ENCODE results near the gene DPH6. TPM values are rescaled to one million over a fixed set of nuclear protein-coding genes. Genes with fewer than 3 reads are reported as not detected.

Gene DPH6
- total and polyA plus RNA-seq, 2 experiments from 2014 or later, result 14.2 to 28.6 TPM

GRCh38 chr15:35580606-35581005 is 34.6 kb upstream of the DPH6 start:
- no peak overlapping the region for H3K4me3 ChIP-seq
- H3K4me1 ChIP-seq (ENCODE audit: insufficient read depth), result no peaks in the 10 kb centered on the region
- H2AFZ ChIP-seq, result no peak overlapping the region
- H3K9me2 ChIP-seq (ENCODE audit: insufficient read depth), result no peaks in the 10 kb centered on the region
- no peak overlapping the region for H3K27ac ChIP-seq
- no peak for DNase-seq
- in situ Hi-C loops (cut with MboI), result no loop called here
- H3K9ac ChIP-seq, result no peak overlapping the region
- H3F3A ChIP-seq (ENCODE audit: insufficient read depth), result no peaks in the 10 kb centered on the region
- H3K79me2 ChIP-seq (ENCODE audit: insufficient read depth), result no peaks in the 10 kb centered on the region
- H3K4me2 ChIP-seq (ENCODE audit: unreplicated experiment), result no peak overlapping the region
- H4K20me1 ChIP-seq (ENCODE audit: insufficient read depth), result no peaks in the 10 kb centered on the region
- H3K27me3 ChIP-seq (replicated peaks; ENCODE audit: insufficient read depth), result no peaks in the 10 kb centered on the region
- WGBS, 2 experiments (ENCODE audit: low coverage in 1 of 2, low lambda C conversion rate in 2 of 2, missing lambda C conversion rate in 2 of 2), result 77 to 81% methylated on average over 3 of the region's 3 CpGs
- no peaks in the 10 kb centered on the region for H3K36me3 ChIP-seq (ENCODE audit: low read depth)
- TF ChIP-seq EZH2 (IDR thresholded peaks at IDR 0.05; ENCODE audit: insufficient read depth, poor library complexity, severe bottlenecking) (no peak), EZH2phosphoT487 (IDR thresholded peaks at IDR 0.05; ENCODE audit: insufficient read depth, low read depth) (no peak)
- H3K9me3 ChIP-seq (ENCODE audit: low read depth), result no peaks in the 10 kb centered on the region

- Histone ChIP-seq H3K27ac (no peak overlapping the region), H2AFZ (no peak overlapping the region), H3K4me1 (ENCODE audit: insufficient read depth) (no peaks in the 10 kb centered on the region), H3K9me2 (ENCODE audit: insufficient read depth) (no peaks in the 10 kb centered on the region), H4K20me1 (ENCODE audit: insufficient read depth) (no peaks in the 10 kb centered on the region), H3K79me2 (ENCODE audit: insufficient read depth) (no peaks in the 10 kb centered on the region), H3K4me2 (ENCODE audit: unreplicated experiment) (no peak overlapping the region), H3K9ac (no peak overlapping the region), H3K36me3 (ENCODE audit: low read depth) (no peaks in the 10 kb centered on the region), H3K4me3 (no peak overlapping the region), H3K9me3 (ENCODE audit: low read depth) (no peaks in the 10 kb centered on the region), H3F3A (ENCODE audit: insufficient read depth) (no peaks in the 10 kb centered on the region), H3K27me3 (replicated peaks; ENCODE audit: insufficient read depth) (no peaks in the 10 kb centered on the region)
- no peak for TF ChIP-seq EZH2phosphoT487 (IDR thresholded peaks at IDR 0.05; ENCODE audit: insufficient read depth, low read depth)
- in situ Hi-C loops (cut with MboI), result no loop called here
- WGBS, 2 experiments (ENCODE audit: low coverage in 1 of 2, low lambda C conversion rate in 2 of 2, missing lambda C conversion rate in 2 of 2), result 94 to 100% methylated on average over 1 of the region's 1 CpG
- no peak for DNase-seq
Measured at GRCh38 chr15:35567392-35567791, 21.4 kb upstream of the DPH6 start.

- no peaks in the 10 kb centered on the region for H3K27me3 ChIP-seq (replicated peaks; ENCODE audit: insufficient read depth)
- no peak overlapping the region for H2AFZ ChIP-seq
- WGBS, 2 experiments (ENCODE audit: low coverage in 1 of 2, low lambda C conversion rate in 2 of 2, missing lambda C conversion rate in 2 of 2), result 90 to 98% methylated on average over 3 of the region's 3 CpGs
- no peak overlapping the region for H3K4me2 ChIP-seq (ENCODE audit: unreplicated experiment)
- no peak overlapping the region for H3K27ac ChIP-seq
- no peaks in the 10 kb centered on the region for H3K36me3 ChIP-seq (ENCODE audit: low read depth)
- H4K20me1 ChIP-seq (ENCODE audit: insufficient read depth), result no peaks in the 10 kb centered on the region
- H3K9ac ChIP-seq, result no peak overlapping the region
- H3K9me3 ChIP-seq (ENCODE audit: low read depth), result no peaks in the 10 kb centered on the region
- no peaks in the 10 kb centered on the region for H3K4me1 ChIP-seq (ENCODE audit: insufficient read depth)
- TF ChIP-seq EZH2 (IDR thresholded peaks at IDR 0.05; ENCODE audit: insufficient read depth, poor library complexity, severe bottlenecking) (no peak), EZH2phosphoT487 (IDR thresholded peaks at IDR 0.05; ENCODE audit: insufficient read depth, low read depth) (no peak)
- H3K79me2 ChIP-seq (ENCODE audit: insufficient read depth), result no peaks in the 10 kb centered on the region
- no peak for DNase-seq
- H3K4me3 ChIP-seq, result no peak overlapping the region
- in situ Hi-C loops (cut with MboI), result no loop called here
- H3F3A ChIP-seq (ENCODE audit: insufficient read depth), result no peaks in the 10 kb centered on the region
- H3K9me2 ChIP-seq (ENCODE audit: insufficient read depth), result no peaks in the 10 kb centered on the region
Measured at GRCh38 chr15:35566991-35567390, 21.0 kb upstream of the DPH6 start.

- H3K9me3 ChIP-seq (ENCODE audit: low read depth), result no peaks in the 10 kb centered on the region
- in situ Hi-C loops (cut with MboI), result no loop called here
- WGBS, 2 experiments (ENCODE audit: low coverage in 1 of 2, low lambda C conversion rate in 2 of 2, missing lambda C conversion rate in 2 of 2), result 55 to 57% methylated on average over 3 of the region's 3 CpGs
- H3K27ac ChIP-seq, result no peak overlapping the region
- H3K4me3 ChIP-seq, result no peak overlapping the region
- no peaks in the 10 kb centered on the region for H3K27me3 ChIP-seq (replicated peaks; ENCODE audit: insufficient read depth)
- H3F3A ChIP-seq (ENCODE audit: insufficient read depth), result no peaks in the 10 kb centered on the region
- H4K20me1 ChIP-seq (ENCODE audit: insufficient read depth), result no peaks in the 10 kb centered on the region
- H3K4me2 ChIP-seq (ENCODE audit: unreplicated experiment), result no peak overlapping the region
- H3K4me1 ChIP-seq (ENCODE audit: insufficient read depth), result no peaks in the 10 kb centered on the region
- no peaks in the 10 kb centered on the region for H3K9me2 ChIP-seq (ENCODE audit: insufficient read depth)
- H2AFZ ChIP-seq, result no peak overlapping the region
- no peaks in the 10 kb centered on the region for H3K36me3 ChIP-seq (ENCODE audit: low read depth)
- DNase-seq, result no peak
- H3K79me2 ChIP-seq (ENCODE audit: insufficient read depth), result no peaks in the 10 kb centered on the region
- TF ChIP-seq EZH2 (IDR thresholded peaks at IDR 0.05; ENCODE audit: insufficient read depth, poor library complexity, severe bottlenecking) (no peak), EZH2phosphoT487 (IDR thresholded peaks at IDR 0.05; ENCODE audit: insufficient read depth, low read depth) (no peak)
- no peak overlapping the region for H3K9ac ChIP-seq
Measured at GRCh38 chr15:35565901-35566300, 19.9 kb upstream of the DPH6 start.

GRCh38 chr15:35562641-35563040 is 16.7 kb upstream of the DPH6 start:
- Histone ChIP-seq H3K4me2 (ENCODE audit: unreplicated experiment) (no peak overlapping the region), H3K9ac (no peak overlapping the region), H3K79me2 (ENCODE audit: insufficient read depth) (no peaks in the 10 kb centered on the region), H3K4me1 (ENCODE audit: insufficient read depth) (peaks cover 2% of the 10 kb centered on the region; the same call in 1 of the 2 replicates), H3K9me3 (ENCODE audit: low read depth) (no peaks in the 10 kb centered on the region), H3K36me3 (ENCODE audit: low read depth) (no peaks in the 10 kb centered on the region), H3K4me3 (no peak overlapping the region), H3K9me2 (ENCODE audit: insufficient read depth) (no peaks in the 10 kb centered on the region), H3K27me3 (replicated peaks; ENCODE audit: insufficient read depth) (no peaks in the 10 kb centered on the region), H4K20me1 (ENCODE audit: insufficient read depth) (no peaks in the 10 kb centered on the region), H3F3A (ENCODE audit: insufficient read depth) (no peaks in the 10 kb centered on the region), H2AFZ (no peak overlapping the region), H3K27ac (no peak overlapping the region)
- TF ChIP-seq EZH2phosphoT487 (IDR thresholded peaks at IDR 0.05; ENCODE audit: insufficient read depth, low read depth), result no peak
- TF ChIP-seq EZH2 (IDR thresholded peaks at IDR 0.05; ENCODE audit: insufficient read depth, poor library complexity, severe bottlenecking), result no peak
- WGBS, 2 experiments (ENCODE audit: low coverage in 1 of 2, low lambda C conversion rate in 2 of 2, missing lambda C conversion rate in 2 of 2), result 82 to 84% methylated on average over 1 of the region's 1 CpG
- in situ Hi-C loops (cut with MboI), result no loop called here
- DNase-seq, result no peak
